HG02763 (cell line): ENCODE results near the gene SPI1.
"Not testable (repeated sequence)": the region's sequence is repeated elsewhere in the genome, so short reads cannot be mapped to it uniquely, and the experiment has no call there.

Experiments used
- ATAC-seq: cut with Tn5 transposase; IDR thresholded peaks from one replicate; pipeline ENCODE4 v1.9.1; 2021; ENCODE audit warnings: mild to moderate bottlenecking, moderate library complexity; ENCODE audit not compliant: unreplicated experiment

SPI1 gene

DNA sequence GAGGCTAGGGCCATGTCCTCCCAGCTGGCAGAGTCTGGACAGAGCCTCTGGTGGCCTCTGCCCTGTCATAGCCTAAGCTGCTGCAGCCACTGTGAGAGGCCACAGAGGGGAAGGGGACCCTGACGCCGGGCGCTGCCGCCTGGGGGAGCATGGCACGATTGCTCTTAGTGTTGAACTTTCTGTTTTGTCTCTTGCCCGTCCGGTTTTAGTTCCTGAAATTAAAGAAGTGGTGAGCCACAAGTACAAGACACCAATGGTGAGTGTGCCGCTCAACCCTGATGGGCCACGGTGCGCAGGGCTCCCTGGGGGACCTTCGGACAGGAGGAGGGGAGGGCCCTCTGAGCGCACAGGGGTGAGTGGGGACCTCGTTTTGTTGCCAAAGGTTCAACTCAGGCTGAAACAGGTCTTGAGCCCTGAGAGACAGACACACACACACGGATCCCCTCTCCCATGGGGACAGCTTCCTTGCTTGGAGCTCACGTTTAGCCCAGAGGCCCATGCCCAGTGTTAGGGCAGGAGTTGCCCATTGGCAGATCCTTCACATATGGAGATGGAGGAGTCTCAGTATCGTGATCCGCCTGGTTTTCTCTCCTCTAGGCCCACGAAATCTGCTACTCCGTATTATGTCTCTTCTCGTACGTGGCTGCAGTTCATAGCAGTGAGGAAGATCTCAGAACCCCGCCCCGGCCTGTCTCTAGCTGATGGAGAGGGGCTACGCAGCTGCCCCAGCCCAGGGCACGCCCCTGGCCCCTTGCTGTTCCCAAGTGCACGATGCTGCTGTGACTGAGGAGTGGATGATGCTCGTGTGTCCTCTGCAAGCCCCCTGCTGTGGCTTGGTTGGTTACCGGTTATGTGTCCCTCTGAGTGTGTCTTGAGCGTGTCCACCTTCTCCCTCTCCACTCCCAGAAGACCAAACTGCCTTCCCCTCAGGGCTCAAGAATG lies 49.6 kb downstream of the SPI1 start:
- peak; percentile 64 for ATAC-seq

- no peak for ATAC-seq
Observed at GRCh38 chr11:47327949-47328348, 50.4 kb downstream of the SPI1 start.

GRCh38 chr11:47327025-47327424 lies 51.3 kb downstream of the SPI1 start:
- no peak for ATAC-seq

- no peak for ATAC-seq
Observed at GRCh38 chr11:47326198-47326597, 52.1 kb downstream of the SPI1 start.

GRCh38 chr11:47325271-47326041 lies 52.9 kb downstream of the SPI1 start:
- ATAC-seq: no peak

GRCh38 chr11:47324520-47324919 lies 53.8 kb downstream of the SPI1 start:
- no peak for ATAC-seq

DNA sequence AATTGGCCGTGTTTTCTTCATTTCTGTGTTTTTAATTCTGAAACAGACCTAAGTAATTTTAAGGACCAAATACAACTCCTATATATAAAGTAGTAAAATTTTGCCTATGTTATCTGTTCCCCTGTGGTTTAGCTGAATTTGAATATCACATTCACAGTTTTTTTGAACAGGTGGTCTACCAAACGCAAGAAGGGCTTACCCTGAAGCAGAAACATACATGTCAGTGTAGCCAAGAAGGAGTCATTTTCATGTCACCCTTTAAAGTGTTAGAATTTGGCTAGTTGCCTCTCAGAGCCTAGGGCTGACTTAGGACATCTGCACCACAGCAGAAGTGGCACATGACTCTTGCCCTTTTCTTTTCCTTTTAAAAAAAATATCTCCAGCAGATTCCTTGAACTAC lies 60.2 kb downstream of the SPI1 start:
- ATAC-seq: no peak

DNA sequence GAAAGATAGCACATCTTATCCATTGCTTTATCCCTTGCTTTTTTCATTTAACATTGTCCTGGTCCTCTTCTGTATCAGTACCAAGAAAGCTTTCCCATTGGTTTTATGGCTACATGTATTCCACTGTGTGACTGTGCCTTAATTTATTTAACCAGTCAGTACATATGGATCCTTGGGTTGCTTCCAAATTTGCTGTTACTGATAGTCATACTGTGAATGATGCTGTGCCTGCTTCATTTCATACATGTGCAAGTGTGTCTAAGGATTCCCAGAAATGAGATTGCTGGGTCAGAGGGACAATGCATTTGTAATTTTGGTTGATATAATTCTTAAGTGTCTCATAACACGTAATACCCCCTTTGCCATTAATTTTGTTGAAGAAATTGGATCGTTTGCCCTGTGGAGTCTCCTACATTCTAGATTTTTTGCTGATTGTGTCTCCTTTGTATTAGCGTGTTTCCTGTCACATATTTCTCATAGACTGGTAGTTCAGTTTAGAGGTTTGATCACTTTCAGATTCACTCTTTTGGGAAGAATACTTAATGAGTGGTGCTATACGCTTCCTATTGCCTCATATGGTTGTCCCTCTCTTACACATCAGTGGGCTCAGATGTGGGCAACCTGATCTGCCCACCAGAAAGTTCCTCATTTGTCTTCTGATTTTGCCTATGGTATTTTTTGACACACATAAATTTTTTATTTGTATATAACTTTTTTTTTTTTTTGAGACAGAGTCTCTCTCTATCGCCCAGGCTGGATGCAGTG lies 61.1 kb downstream of the SPI1 start:
- no peak for ATAC-seq

DNA sequence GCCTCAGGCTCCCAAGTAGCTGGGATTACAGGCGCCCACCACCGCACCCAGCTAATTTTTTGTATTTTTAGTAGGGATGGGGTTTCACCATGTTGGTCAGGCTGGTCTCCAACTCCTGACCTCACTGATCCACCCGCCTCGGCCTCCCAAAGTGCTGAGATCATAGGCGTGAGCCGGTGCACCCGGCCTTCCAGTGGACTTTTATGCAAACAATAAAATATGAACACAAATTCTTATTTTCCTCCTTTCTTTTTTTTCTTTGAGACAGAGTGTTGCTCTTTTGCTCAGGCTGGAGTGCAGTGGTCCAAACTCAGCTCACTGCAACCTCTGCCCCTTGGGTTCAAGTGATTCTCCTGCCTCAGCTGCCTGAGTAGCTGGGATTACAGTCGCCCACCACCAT lies 61.8 kb downstream of the SPI1 start:
- ATAC-seq: not testable (repeated sequence)

GRCh38 chr11:47314992-47315391 lies 63.4 kb downstream of the SPI1 start:
- no peak for ATAC-seq

- no peak for ATAC-seq
Observed at GRCh38 chr11:47308050-47308823, 70.1 kb downstream of the SPI1 start.

GRCh38 chr11:47306484-47306844 lies 71.9 kb downstream of the SPI1 start:
- no peak for ATAC-seq

DNA sequence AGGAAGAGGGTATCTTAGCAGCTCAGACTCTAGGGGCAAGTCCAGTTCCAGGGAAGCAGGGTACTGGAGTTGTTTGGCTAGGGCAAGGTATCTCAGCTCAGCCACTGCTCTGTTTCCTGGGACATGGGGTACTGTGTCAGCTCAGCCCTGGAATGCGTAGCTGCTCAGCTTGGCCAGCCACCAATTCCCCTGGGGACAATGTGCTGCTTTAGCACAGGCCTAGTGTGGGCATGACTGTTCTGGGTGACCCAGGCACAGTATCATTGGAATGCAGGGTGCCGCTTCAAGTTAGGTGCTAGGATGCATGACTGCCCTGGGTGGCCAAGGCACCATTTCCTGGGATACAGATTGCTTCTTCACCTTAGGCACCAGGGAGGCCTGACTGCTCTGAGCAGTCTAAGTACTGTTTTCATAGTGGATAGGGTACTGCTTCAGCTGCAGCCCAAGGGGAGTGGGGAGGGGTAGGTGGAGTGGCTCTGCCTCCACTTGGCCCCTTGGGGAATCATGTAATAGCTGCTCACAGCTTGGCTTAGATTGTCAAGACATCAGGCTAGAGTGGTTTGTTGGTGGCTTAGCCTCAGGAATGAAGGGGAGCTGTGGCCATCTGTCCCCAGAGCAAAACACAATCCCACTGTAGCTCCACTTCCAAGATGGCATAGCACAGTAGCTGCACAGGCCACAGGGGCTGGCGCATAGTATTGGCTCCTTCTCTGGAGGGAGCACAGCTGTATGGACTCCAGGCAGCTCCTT lies 72.4 kb downstream of the SPI1 start:
- no peak for ATAC-seq
